ENCODE data around the gene GHR. TPM values are rescaled to one million over a fixed set of nuclear protein-coding genes. Genes with fewer than 3 reads are reported as not detected.

The GHR gene
- total RNA-seq, 2 experiments from 2014 or later: not detected

- CTCF ChIA-PET (ENCODE audit: unreplicated experiment): no interaction called here
- Histone ChIP-seq H3K27ac (ENCODE audit: low read depth, low read length, poor library complexity, severe bottlenecking) (no peak overlapping the region), H3K4me2 (ENCODE audit: low read length) (no peak overlapping the region), H3K9me3 (ENCODE audit: low read length) (no peaks in the 10 kb centered on the region), H4K20me1 (ENCODE audit: insufficient read depth, low read length) (no peaks in the 10 kb centered on the region), H3K4me3 (ENCODE audit: low read depth, low read length, poor library complexity, severe bottlenecking) (no peak overlapping the region), H3K79me2 (ENCODE audit: insufficient read depth, low read depth, low read length) (no peaks in the 10 kb centered on the region), H3K4me1 (ENCODE audit: insufficient read depth, low read length, poor library complexity, severe bottlenecking) (no peaks in the 10 kb centered on the region), H2AFZ (ENCODE audit: low read length) (no peak overlapping the region), H3K36me3 (ENCODE audit: insufficient read depth, low read length) (no peaks in the 10 kb centered on the region), H3K9me2 (ENCODE audit: insufficient read depth, low read length) (no peaks in the 10 kb centered on the region)
- DNase-seq (ENCODE audit: low spot score): no peak
- intact Hi-C loops (cut with micrococcal nuclease; ENCODE audit: unreplicated experiment): no loop called here
- POLR2A ChIA-PET: interaction anchor here (0.7 to 2.5 kb wide), 3 partner anchors 11 to 24 kb away, joined by 3 to 7 read pairs (median 3); no protein-coding TSS in a partner anchor
- no TSS peak for BruUV-seq (replicated peaks)
- no peak for TF ChIP-seq EZH2phosphoT487 (IDR thresholded peaks at IDR 0.05; ENCODE audit: borderline replicate concordance, low read depth, low read length)
- no peak for TF ChIP-seq CTCF (conservative IDR thresholded peaks at IDR 0.05; ENCODE audit: low read length)
Measured at GRCh38 chr5:42390115-42390514, 33.1 kb upstream of the GHR start.

- POLR2A ChIA-PET: no interaction called here
- CTCF ChIA-PET (ENCODE audit: unreplicated experiment): no interaction called here
- no TSS peak for BruUV-seq (replicated peaks)
- intact Hi-C loops (cut with micrococcal nuclease; ENCODE audit: unreplicated experiment): no loop called here
- TF ChIP-seq CTCF (conservative IDR thresholded peaks at IDR 0.05; ENCODE audit: low read length) (no peak), EZH2phosphoT487 (IDR thresholded peaks at IDR 0.05; ENCODE audit: borderline replicate concordance, low read depth, low read length) (no peak)
- no peaks in the 10 kb centered on the region for H4K20me1 ChIP-seq (ENCODE audit: insufficient read depth, low read length)
- no peaks in the 10 kb centered on the region for H3K36me3 ChIP-seq (ENCODE audit: insufficient read depth, low read length)
- H3K4me3 ChIP-seq (ENCODE audit: low read depth, low read length, poor library complexity, severe bottlenecking): no peak overlapping the region
- H2AFZ ChIP-seq (ENCODE audit: low read length): no peak overlapping the region
- no peaks in the 10 kb centered on the region for H3K79me2 ChIP-seq (ENCODE audit: insufficient read depth, low read depth, low read length)
- no peaks in the 10 kb centered on the region for H3K9me2 ChIP-seq (ENCODE audit: insufficient read depth, low read length)
- no peak overlapping the region for H3K27ac ChIP-seq (ENCODE audit: low read depth, low read length, poor library complexity, severe bottlenecking)
- H3K9me3 ChIP-seq (ENCODE audit: low read length): no peaks in the 10 kb centered on the region
- no peaks in the 10 kb centered on the region for H3K4me1 ChIP-seq (ENCODE audit: insufficient read depth, low read length, poor library complexity, severe bottlenecking)
- H3K4me2 ChIP-seq (ENCODE audit: low read length): no peak overlapping the region
- no peak for DNase-seq (ENCODE audit: low spot score)
Measured at GRCh38 chr5:42392917-42393316, 30.3 kb upstream of the GHR start.

- intact Hi-C loops (cut with micrococcal nuclease; ENCODE audit: unreplicated experiment): no loop called here
- Histone ChIP-seq H3K27ac (ENCODE audit: low read depth, low read length, poor library complexity, severe bottlenecking) (no peak overlapping the region), H3K9me3 (ENCODE audit: low read length) (no peaks in the 10 kb centered on the region), H2AFZ (ENCODE audit: low read length) (no peak overlapping the region), H3K36me3 (ENCODE audit: insufficient read depth, low read length) (no peaks in the 10 kb centered on the region), H3K79me2 (ENCODE audit: insufficient read depth, low read depth, low read length) (no peaks in the 10 kb centered on the region), H4K20me1 (ENCODE audit: insufficient read depth, low read length) (no peaks in the 10 kb centered on the region), H3K4me1 (ENCODE audit: insufficient read depth, low read length, poor library complexity, severe bottlenecking) (no peaks in the 10 kb centered on the region), H3K4me2 (ENCODE audit: low read length) (no peak overlapping the region), H3K4me3 (ENCODE audit: low read depth, low read length, poor library complexity, severe bottlenecking) (no peak overlapping the region), H3K9me2 (ENCODE audit: insufficient read depth, low read length) (no peaks in the 10 kb centered on the region)
- no TSS peak for BruUV-seq (replicated peaks)
- POLR2A ChIA-PET: no interaction called here
- DNase-seq (ENCODE audit: low spot score): no peak
- no peak for TF ChIP-seq EZH2phosphoT487 (IDR thresholded peaks at IDR 0.05; ENCODE audit: borderline replicate concordance, low read depth, low read length)
- CTCF ChIA-PET (ENCODE audit: unreplicated experiment): no interaction called here
Measured at GRCh38 chr5:42396111-42396510, 27.1 kb upstream of the GHR start.
